Body of pancreas (tissue), 4 donors: ENCODE measurements around the gene OR52W1. TPM values are rescaled to one million over a fixed set of nuclear protein-coding genes. Genes with fewer than 3 reads are reported as not detected.

Experiments
- ATAC-seq: fragments of 150-250 bp; one replicate; pipeline ENCODE4 v1.9.1; 2016
- DNase-seq, 4 donors: peaks; one replicate each; pipeline ENCODE4 v3.0.0-alpha.2; 2019
- H3K27ac ChIP-seq, 4 donors: fragments of 200-600 bp; sonication (generic); 1 replicate in 3 of 4; 2 replicates in 1 of 4; pipeline versions ENCODE4 v1.5.1 to v1.6.1; 2016 to 2019; ENCODE audit warnings: mild to moderate bottlenecking in 1 of 4, mixed read lengths in 1 of 4, moderate library complexity in 1 of 4
- H3K27me3 ChIP-seq, 2 donors: fragments of 200-600 bp; sonication (generic); one replicate each; pipeline ENCODE4 v1.6.0; 2016; ENCODE audit warnings: mild to moderate bottlenecking in 1 of 2
- H3K36me3 ChIP-seq, 2 donors: fragments of 200-600 bp; sonication (generic); replicated peaks in 1 of 2; 2 replicates each; pipeline ENCODE4 v1.5.1; 2016; ENCODE audit warnings: low read depth in 2 of 2; ENCODE audit not compliant: insufficient read depth in 1 of 2
- H3K4me1 ChIP-seq: fragments of 200-600 bp; sonication (generic); one replicate; pipeline ENCODE4 v1.6.0; 2016
- H3K4me3 ChIP-seq, 2 donors: fragments of 200-600 bp; sonication (generic); 1 replicate in 1 of 2; 2 replicates in 1 of 2; pipeline ENCODE4 v1.5.1; 2016 to 2019
- H3K9me3 ChIP-seq, 3 donors: fragments of 200-600 bp; sonication (generic); 1 replicate in 2 of 3; 2 replicates in 1 of 3; pipeline ENCODE4 v1.5.1; 2016
- POLR2A ChIP-seq, 3 donors: fragments of 450-650 bp; IDR thresholded peaks; one replicate each; pipeline ENCODE4 v1.6.1; 2016; ENCODE audit warnings: antibody characterized with exemption in 3 of 3, mild to moderate bottlenecking in 2 of 3
- WGBS, 2 donors: methylation state at CpG; one replicate each; pipeline ENCODE4 v1.1.5; 2017; 5-methylcytosine and 5-hydroxymethylcytosine counted together
- intact Hi-C: fragments of 100-400 bp; cut with DNase I; formaldehyde crosslinking; loops from one replicate; pipeline ENCODE4 v1.15.1; 2023
- total RNA-seq, 2 donors: library from RNA; depleted of rRNA; stranded (reverse); fragments of >200 nt; gene quantifications; one replicate each; pipeline ENCODE4 v1.1.0, GENCODE V29; 2016
- TF ChIP-seq, protein P1 (sequence below), 7 experiments: fragments of 450-650 bp in 4 of 7; fragments of 200-600 bp in 3 of 7; sonication (generic) in 3 of 7; IDR thresholded peaks; one replicate each; pipeline ENCODE4 v1.5.1; 2016 to 2019; ENCODE audit warnings: antibody characterized with exemption in 7 of 7

Gene OR52W1
- total RNA-seq, 2 donors from 2014 or later: not detected

DNA sequence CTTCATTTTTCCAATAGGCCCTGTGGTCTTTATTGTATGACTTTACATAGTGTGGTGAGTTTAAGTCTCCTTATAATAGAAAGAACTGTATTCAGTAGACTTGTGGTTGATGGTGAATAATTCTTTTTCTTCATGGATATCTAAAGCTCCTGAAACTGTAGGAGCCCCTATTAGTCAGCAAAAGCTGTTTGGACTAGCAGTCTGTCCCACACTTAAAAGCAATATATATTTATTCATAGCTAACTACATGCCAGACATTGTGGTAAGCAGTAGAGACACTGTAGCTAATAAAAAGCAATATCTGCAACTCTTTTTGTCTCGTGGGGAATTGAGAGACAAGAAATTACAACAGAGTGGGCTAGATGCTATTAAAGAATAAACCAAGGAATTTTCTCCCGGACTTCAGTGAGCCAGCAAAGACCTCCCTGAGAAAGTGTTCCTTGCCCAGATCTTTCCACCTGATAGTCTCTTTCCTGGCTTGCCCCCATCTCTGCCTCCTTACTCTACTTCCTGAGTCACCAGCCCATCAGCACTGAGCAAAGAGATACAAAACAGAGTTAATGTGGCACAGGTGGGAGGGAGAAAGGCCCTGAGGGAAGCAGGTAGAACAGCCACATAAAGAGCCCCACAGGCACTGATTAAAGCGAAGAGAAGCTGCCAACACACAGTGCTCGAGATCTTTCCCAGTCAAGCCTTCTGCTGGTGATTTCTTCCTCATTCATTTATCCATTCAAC, 1.4 kb upstream of the OR52W1 start:
- no peak overlapping the region for H3K4me3 ChIP-seq
- no peaks in the 10 kb centered on the region for H3K27me3 ChIP-seq
- no peaks in the 10 kb centered on the region for H3K9me3 ChIP-seq
- no peak for TF ChIP-seq POLR2A (IDR thresholded peaks at IDR 0.05)
- TF ChIP-seq, protein P1, sequence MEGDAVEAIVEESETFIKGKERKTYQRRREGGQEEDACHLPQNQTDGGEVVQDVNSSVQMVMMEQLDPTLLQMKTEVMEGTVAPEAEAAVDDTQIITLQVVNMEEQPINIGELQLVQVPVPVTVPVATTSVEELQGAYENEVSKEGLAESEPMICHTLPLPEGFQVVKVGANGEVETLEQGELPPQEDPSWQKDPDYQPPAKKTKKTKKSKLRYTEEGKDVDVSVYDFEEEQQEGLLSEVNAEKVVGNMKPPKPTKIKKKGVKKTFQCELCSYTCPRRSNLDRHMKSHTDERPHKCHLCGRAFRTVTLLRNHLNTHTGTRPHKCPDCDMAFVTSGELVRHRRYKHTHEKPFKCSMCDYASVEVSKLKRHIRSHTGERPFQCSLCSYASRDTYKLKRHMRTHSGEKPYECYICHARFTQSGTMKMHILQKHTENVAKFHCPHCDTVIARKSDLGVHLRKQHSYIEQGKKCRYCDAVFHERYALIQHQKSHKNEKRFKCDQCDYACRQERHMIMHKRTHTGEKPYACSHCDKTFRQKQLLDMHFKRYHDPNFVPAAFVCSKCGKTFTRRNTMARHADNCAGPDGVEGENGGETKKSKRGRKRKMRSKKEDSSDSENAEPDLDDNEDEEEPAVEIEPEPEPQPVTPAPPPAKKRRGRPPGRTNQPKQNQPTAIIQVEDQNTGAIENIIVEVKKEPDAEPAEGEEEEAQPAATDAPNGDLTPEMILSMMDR (IDR thresholded peaks at IDR 0.05): no peak
- H3K4me1 ChIP-seq: no peaks in the 10 kb centered on the region
- no peaks in the 10 kb centered on the region for H3K36me3 ChIP-seq
- ATAC-seq (no peak), DNase-seq (no peak)
- no peak overlapping the region for H3K27ac ChIP-seq
- intact Hi-C loops: no loop called here
- WGBS, 2 donors: 67 to 75% methylated on average over 4 of the region's 4 CpGs

DNA sequence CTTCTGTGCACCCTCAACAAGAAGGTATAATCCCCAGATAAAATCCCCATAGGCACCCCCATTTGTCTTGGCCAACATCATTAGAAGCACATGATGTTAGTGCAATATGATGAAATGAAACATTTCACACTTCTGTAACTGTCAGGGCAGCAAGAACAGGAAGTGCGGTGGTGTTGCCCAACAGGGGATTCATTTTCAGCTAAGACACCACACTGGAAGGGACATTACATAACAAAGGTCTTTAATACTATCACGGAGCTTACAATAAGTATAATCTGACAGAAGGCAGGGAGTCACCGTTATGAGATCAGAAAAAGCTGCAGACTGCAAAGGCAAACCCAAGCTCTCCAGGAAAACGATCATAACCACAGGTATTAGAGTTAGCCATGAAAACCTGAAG, 2.0 kb downstream of the OR52W1 start:
- H3K4me3 ChIP-seq: no peak overlapping the region
- intact Hi-C loops: no loop called here
- peak in 1 of 4 donors; percentile 73 for DNase-seq

DNA sequence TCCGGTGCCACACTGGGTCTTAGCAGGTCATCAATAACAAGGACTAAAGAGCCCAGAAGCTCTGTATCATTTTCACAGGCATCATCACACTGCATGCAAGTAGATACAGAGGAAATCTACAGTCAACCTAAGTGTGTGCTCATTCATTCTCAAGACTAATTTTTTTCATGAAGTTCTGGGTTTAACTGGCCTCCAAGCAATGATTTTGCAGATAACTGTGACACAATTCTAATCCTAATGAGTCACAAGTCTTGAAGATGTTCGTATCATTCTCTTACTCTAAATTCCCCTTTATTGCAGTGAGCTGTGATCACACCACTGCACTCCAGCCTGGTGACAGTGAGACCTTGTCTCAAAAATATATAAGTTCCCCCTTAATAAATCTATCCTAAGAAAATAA, 2.5 kb downstream of the OR52W1 start:
- 65 to 78% methylated on average over 2 of the region's 2 CpGs for WGBS, 2 donors
- H3K27ac ChIP-seq: no peak overlapping the region
- TF ChIP-seq, protein P1 (IDR thresholded peaks at IDR 0.05): no peak
- no peak for TF ChIP-seq POLR2A (IDR thresholded peaks at IDR 0.05)
- intact Hi-C loops: no loop called here
- no peak overlapping the region for H3K4me3 ChIP-seq
- H3K4me1 ChIP-seq: no peaks in the 10 kb centered on the region
- no peaks in the 10 kb centered on the region for H3K36me3 ChIP-seq
- DNase-seq (no peak), ATAC-seq (no peak)
- H3K9me3 ChIP-seq: no peaks in the 10 kb centered on the region
- no peaks in the 10 kb centered on the region for H3K27me3 ChIP-seq

More for the DNA sequence above, 2.0 kb downstream of the OR52W1 start:
- no peak for TF ChIP-seq POLR2A (IDR thresholded peaks at IDR 0.05)
- TF ChIP-seq, protein P1 (IDR thresholded peaks at IDR 0.05): no peak
- Histone ChIP-seq H3K9me3 (no peaks in the 10 kb centered on the region), H3K4me1 (no peaks in the 10 kb centered on the region), H3K27me3 (no peaks in the 10 kb centered on the region), H3K36me3 (no peaks in the 10 kb centered on the region), H3K27ac (no peak overlapping the region)
- no peak for ATAC-seq
- 58 to 82% methylated on average over 4 of the region's 4 CpGs for WGBS, 2 donors

DNA sequence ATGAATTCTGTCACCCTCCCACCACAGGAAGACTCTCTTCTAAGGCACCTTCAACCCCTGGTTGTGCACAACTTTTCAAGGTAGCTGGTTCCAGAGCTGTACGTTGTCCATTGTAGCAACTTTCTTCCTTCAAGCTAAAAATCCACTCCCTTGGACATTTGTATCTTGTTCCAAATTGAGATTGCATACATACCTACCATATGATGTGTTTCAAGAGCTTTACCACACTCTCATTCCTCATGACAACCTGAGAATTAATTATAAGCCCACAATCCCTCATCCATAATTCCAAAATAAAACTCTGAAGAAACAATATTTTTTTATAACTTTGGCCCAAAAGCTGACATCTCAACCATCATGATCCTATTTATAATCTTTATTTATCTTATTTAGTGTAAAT, 3.0 kb downstream of the OR52W1 start:
- intact Hi-C loops: no loop called here
- H3K4me3 ChIP-seq: no peak overlapping the region
- WGBS, 2 donors: 84 to 91% methylated on average over 1 of the region's 1 CpG
- DNase-seq (no peak), ATAC-seq (no peak)
- TF ChIP-seq, protein P1 (IDR thresholded peaks at IDR 0.05): no peak
- no peak for TF ChIP-seq POLR2A (IDR thresholded peaks at IDR 0.05)
- H3K27ac ChIP-seq: no peak overlapping the region
- no peaks in the 10 kb centered on the region for H3K9me3 ChIP-seq
- H3K4me1 ChIP-seq: no peaks in the 10 kb centered on the region
- no peaks in the 10 kb centered on the region for H3K36me3 ChIP-seq
- H3K27me3 ChIP-seq: no peaks in the 10 kb centered on the region

DNA sequence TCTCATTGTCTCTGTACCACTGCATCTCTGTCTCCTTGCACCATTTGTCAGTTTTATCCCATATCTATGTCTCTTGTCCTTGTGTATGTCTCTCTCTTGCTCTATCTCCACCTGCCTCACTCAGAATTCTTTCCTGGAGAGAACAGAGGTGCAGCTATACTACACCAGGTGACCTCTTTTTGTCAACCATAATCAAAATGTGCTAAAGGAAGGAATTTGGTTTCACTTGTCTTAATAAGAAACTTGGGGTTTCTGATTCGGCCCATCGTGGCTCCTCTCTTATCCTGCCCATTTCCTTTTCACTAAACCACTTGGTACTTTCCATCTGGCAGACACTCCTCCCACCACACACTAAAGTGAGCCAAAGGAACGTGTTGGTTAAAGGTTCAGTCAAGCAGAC, 4.3 kb downstream of the OR52W1 start:
- WGBS, 2 donors: 57 to 80% methylated on average over 3 of the region's 3 CpGs

More for the DNA sequence above, 4.3 kb downstream of the OR52W1 start:
- TF ChIP-seq, protein P1 (IDR thresholded peaks at IDR 0.05): no peak
- TF ChIP-seq POLR2A (IDR thresholded peaks at IDR 0.05): no peak
- Histone ChIP-seq H3K27ac (no peak overlapping the region), H3K27me3 (no peaks in the 10 kb centered on the region), H3K4me3 (no peak overlapping the region), H3K36me3 (no peaks in the 10 kb centered on the region), H3K9me3 (no peaks in the 10 kb centered on the region), H3K4me1 (no peaks in the 10 kb centered on the region)
- ATAC-seq (no peak), DNase-seq (no peak)
- intact Hi-C loops: no loop called here
